DMS 273 treated with DMSO at 0.1 percent for 48 hours (cell line): Measurements from ENCODE around the gene HSD11B1.

Experiments
- DNase-seq: peaks from one replicate; lab custom pipeline; 2025; lab: John Stamatoyannopoulos, UW

HSD11B1 gene

GRCh38 chr1:209727785-209728184 lies 23.1 kb downstream of the HSD11B1 start:
- no peak for DNase-seq

- DNase-seq = no peak
These were observed 23.8 kb downstream of the HSD11B1 start for GRCh38 chr1:209728466-209728865.

- DNase-seq = no peak
These were observed 24.8 kb downstream of the HSD11B1 start for GRCh38 chr1:209729436-209729835.

GRCh38 chr1:209732725-209733124 lies 28.1 kb downstream of the HSD11B1 start:
- no peak for DNase-seq

GRCh38 chr1:209733409-209734192 lies 29.0 kb downstream of the HSD11B1 start:
- DNase-seq = no peak

GRCh38 chr1:209736490-209737117 lies 32.0 kb downstream of the HSD11B1 start:
- DNase-seq = no peak

GRCh38 chr1:209737118-209737505 lies 32.5 kb downstream of the HSD11B1 start:
- no peak for DNase-seq

GRCh38 chr1:209738270-209738669 lies 33.6 kb downstream of the HSD11B1 start:
- no peak for DNase-seq

GRCh38 chr1:209741193-209741592 lies 36.5 kb downstream of the HSD11B1 start:
- DNase-seq = no peak

- no peak for DNase-seq
These were observed 37.2 kb downstream of the HSD11B1 start for GRCh38 chr1:209741889-209742288.

- no peak for DNase-seq
These were observed 37.9 kb downstream of the HSD11B1 start for GRCh38 chr1:209742409-209743144.

- no peak for DNase-seq
These were observed 38.5 kb downstream of the HSD11B1 start for GRCh38 chr1:209743145-209743482.

- DNase-seq = no peak
These were observed 42.0 kb downstream of the HSD11B1 start for GRCh38 chr1:209746451-209747165.

GRCh38 chr1:209747580-209748262 lies 43.1 kb downstream of the HSD11B1 start:
- no peak for DNase-seq

- no peak for DNase-seq
These were observed 44.0 kb downstream of the HSD11B1 start for GRCh38 chr1:209748620-209749019.

- no peak for DNase-seq
These were observed 44.6 kb downstream of the HSD11B1 start for GRCh38 chr1:209749205-209749604.

GRCh38 chr1:209749670-209750323 lies 45.2 kb downstream of the HSD11B1 start:
- no peak for DNase-seq

- DNase-seq = no peak
These were observed 47.1 kb downstream of the HSD11B1 start for GRCh38 chr1:209751627-209752231.

GRCh38 chr1:209752890-209753289 lies 48.2 kb downstream of the HSD11B1 start:
- no peak for DNase-seq

GRCh38 chr1:209755256-209755655 lies 50.6 kb downstream of the HSD11B1 start:
- no peak for DNase-seq
